Activated naive CD8-positive, alpha-beta T cell (primary cell): ENCODE data around the gene TCEA3.

Experiments used
- H3K27ac Mint-ChIP-seq: one replicate; pipeline ENCODE4 v1.8.0; 2021; ENCODE audit warnings: mixed read lengths
- H3K27me3 Mint-ChIP-seq: one replicate; pipeline ENCODE4 v1.8.0; 2021; ENCODE audit warnings: mixed read lengths
- H3K36me3 Mint-ChIP-seq: one replicate; pipeline ENCODE4 v1.8.0; 2021; ENCODE audit warnings: mixed read lengths
- H3K4me1 Mint-ChIP-seq: one replicate; pipeline ENCODE4 v1.8.0; 2021; ENCODE audit warnings: low read depth, mixed read lengths
- H3K4me3 Mint-ChIP-seq: one replicate; pipeline ENCODE4 v1.8.0; 2021; ENCODE audit warnings: mild to moderate bottlenecking, mixed read lengths
- H3K9me3 Mint-ChIP-seq: one replicate; pipeline ENCODE4 v1.8.0; 2021; ENCODE audit warnings: low read depth, mixed read lengths

Gene TCEA3

DNA sequence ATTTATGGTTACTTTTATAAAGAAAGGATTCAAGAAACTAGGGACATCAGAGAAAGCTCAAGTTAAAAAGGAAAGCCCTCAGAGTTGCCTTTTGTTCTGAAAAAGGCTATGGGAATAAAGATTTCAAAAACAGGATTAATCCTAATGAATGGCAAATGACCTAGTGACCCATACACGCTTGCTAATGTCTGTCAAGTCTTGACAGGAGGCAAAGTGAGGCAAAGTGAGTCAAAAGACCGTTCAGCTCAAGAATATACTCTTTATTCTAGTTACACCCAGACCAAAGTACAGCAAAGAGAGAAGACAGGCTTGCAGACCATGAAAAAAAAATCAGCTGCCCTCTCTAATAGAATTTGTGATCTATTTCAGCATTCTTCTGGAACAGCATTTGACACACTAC, 58.4 kb downstream of the TCEA3 start:
- Mint-ChIP-seq H3K27ac (no peak overlapping the region), H3K36me3 (peaks cover 32% of the 10 kb centered on the region), H3K4me3 (peak overlapping the region; percentile 90), H3K27me3 (no peaks in the 10 kb centered on the region), H3K9me3 (peaks cover 7% of the 10 kb centered on the region), H3K4me1 (peaks cover 33% of the 10 kb centered on the region)

DNA sequence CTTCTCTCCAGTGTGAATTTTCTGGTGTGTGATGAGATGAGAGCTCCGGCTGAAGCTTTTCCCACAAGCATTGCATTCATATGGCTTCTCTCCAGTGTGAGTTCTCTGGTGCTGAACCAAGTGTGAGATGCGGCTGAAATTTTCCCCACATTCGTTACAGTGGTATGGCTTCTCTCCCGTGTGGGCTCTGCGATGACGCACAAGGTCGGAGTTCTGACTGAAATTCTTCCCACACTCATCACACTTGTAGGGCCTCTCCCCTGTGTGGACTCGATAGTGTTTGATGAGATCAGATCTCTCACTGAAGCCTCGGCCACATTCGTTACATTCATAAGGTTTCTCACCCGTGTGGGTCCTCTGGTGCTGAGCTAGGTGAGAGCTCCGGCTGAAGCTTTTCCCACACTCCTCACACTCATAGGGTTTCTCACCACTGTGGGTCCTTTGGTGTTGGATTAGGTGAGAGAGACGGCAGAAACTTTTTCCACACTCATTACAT, 62.3 kb downstream of the TCEA3 start:
- Mint-ChIP-seq H3K27me3 (no peaks in the 10 kb centered on the region), H3K9me3 (peaks cover 24% of the 10 kb centered on the region), H3K4me1 (peaks cover 14% of the 10 kb centered on the region), H3K27ac (no peak overlapping the region), H3K36me3 (peaks cover 52% of the 10 kb centered on the region), H3K4me3 (no peak overlapping the region)

DNA sequence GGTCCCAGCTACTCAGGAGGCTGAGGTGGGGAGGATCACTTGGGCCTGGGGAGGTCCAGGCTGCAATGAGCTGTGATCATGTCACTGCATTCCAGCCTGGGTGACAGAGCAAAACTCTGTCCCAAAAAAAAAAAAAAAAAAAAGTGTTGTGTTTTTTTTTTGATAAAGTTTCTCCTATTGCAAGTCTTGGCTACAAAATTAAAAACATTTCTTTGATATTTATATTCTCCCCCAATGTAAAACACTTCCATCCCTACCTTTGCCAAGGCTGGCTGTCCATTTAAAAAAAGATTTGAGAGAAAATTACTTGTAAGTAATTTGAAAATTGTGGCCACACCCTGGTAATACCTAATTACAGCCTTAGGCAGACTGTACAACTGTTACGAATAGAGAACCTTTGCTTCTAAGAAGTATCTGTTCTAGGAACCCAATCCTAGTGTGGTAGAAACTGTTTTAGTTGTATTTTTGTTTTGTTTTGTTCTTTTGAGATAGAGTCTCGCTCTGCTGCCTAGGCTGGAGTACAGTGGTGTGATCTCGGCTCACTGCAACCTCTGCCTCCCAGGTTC, 66.2 kb downstream of the TCEA3 start:
- Mint-ChIP-seq H3K4me1 (peaks cover 5% of the 10 kb centered on the region), H3K27ac (no peak overlapping the region), H3K27me3 (no peaks in the 10 kb centered on the region), H3K36me3 (peaks cover 38% of the 10 kb centered on the region), H3K4me3 (no peak overlapping the region), H3K9me3 (peaks cover 24% of the 10 kb centered on the region)

DNA sequence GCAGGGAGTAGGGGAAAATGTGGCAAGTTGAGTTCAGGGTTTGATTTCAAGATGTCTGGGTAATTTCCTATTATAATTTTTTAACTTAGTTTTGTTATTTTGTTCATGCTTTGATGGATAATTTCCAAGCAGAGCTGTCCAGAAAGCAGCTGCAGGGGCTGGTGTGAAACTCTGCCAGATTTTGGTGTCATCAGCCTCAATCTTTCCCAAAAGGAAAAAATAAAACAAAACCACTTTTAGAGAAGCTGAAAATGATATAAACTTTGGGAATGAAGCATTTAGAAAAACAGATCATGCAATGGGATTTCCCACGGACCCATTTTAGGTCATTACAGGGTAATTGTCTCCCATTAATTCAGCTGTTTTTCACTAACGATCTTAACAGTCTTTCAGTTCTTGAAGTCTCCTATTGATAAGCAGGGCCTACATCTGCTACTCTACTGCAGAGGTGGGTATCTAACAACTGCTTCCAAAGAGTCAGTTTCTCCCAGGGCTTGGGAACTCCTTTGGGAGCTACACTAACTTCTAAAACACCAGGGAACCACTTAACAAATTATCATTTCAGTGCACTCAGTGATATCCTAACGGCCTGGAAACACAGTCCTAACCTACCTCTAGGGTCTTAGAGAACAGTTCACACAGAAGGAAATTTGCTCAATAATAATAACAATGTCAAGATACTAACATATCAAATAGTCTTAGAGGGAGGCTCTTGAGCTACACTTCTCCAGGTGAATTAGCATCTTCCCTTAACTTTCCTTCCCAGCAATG, 67.2 kb downstream of the TCEA3 start:
- H3K27me3 Mint-ChIP-seq = no peaks in the 10 kb centered on the region
- H3K9me3 Mint-ChIP-seq = peaks cover 18% of the 10 kb centered on the region
- peaks cover 5% of the 10 kb centered on the region for H3K4me1 Mint-ChIP-seq
- peaks cover 30% of the 10 kb centered on the region for H3K36me3 Mint-ChIP-seq
- H3K27ac Mint-ChIP-seq = no peak overlapping the region
- no peak overlapping the region for H3K4me3 Mint-ChIP-seq

DNA sequence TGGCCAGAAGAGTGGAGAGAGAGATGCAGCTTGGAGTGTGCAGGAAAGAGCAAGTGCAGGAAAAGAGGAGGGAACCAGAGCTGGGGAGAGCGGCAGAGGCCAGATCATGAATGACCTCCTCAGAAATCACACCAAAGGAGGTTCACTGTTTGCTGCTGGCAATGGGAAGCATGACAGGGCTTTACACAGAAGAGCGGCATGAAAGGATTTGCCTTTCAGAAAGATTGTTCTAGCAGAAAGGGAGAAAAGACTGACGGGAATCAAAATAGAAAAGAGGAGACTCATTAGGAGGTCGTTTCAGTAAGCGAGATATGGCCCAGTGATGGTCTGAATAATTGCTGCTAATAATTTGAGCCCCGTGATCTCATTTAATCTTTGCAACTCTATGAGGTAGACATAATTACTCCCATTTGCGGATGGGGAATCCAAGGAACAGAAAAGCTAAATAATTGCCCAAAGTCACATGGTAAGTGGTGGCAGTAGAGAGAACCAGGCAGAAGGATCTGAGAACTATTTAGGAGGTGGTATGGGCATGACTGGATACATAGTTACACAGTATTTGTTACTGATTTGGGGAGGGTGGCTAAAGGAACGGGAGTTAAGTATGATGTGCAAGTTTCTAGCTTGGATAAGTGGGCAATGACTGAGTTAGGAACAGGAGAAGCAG, 67.9 kb downstream of the TCEA3 start:
- Mint-ChIP-seq H3K9me3 (peaks cover 17% of the 10 kb centered on the region), H3K4me3 (no peak overlapping the region), H3K27me3 (no peaks in the 10 kb centered on the region), H3K36me3 (peaks cover 25% of the 10 kb centered on the region), H3K27ac (no peak overlapping the region), H3K4me1 (peaks cover 5% of the 10 kb centered on the region)

DNA sequence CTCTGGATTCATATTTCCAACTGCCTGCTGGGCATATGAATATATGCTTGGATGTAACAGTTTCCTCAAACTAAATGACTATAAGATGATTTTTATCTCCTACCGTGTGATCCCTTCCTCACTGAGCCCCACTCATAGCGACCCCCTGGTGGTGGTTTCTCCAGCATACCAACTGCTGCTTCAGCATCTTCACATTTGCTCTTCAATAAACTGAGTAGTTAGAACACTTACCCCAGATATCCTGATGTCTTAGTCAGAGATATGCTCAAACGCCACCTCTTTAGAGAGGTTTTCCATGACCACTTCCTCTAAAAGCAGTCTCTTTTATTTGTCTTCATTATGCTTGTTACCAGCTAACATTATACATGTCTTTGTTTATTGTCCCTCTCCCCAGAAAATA, 70.3 kb downstream of the TCEA3 start:
- H3K27me3 Mint-ChIP-seq = no peaks in the 10 kb centered on the region
- H3K27ac Mint-ChIP-seq = peak overlapping the region; percentile 7
- H3K4me3 Mint-ChIP-seq = no peak overlapping the region
- H3K36me3 Mint-ChIP-seq = peaks cover 2% of the 10 kb centered on the region
- H3K4me1 Mint-ChIP-seq = peaks cover 5% of the 10 kb centered on the region
- peaks cover 3% of the 10 kb centered on the region for H3K9me3 Mint-ChIP-seq

DNA sequence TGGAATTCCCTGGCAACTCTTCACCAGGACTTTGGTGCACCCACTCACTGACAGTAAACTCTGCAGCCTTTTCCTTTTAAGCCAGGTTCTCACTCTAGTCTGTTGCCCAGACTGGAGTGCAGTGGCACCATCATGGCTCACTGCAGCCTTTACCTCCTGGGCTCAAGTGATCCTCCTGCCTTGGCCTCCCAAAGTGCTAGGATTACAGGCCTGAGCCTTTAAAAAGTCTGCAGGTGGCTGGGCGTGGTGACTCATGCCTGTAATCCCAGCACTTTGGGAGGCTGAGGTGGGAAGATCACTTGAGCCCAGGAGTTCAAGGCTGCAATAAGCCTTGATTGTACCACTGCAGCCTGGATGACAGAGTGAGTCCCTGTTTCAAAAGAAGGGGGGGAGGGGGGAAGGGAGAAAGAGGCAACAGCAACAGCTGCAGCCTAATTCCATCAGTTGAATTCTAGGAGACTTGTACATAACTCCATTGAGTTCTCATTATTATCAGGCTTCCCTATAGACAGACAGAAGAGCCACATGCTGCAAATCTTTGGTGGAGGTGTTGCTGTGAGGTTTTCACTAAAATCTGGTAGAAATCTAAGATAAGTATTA, 72.4 kb downstream of the TCEA3 start:
- Mint-ChIP-seq H3K4me1 (peaks cover 5% of the 10 kb centered on the region), H3K4me3 (no peak overlapping the region), H3K27ac (no peak overlapping the region), H3K27me3 (no peaks in the 10 kb centered on the region), H3K36me3 (no peaks in the 10 kb centered on the region), H3K9me3 (no peaks in the 10 kb centered on the region)

DNA sequence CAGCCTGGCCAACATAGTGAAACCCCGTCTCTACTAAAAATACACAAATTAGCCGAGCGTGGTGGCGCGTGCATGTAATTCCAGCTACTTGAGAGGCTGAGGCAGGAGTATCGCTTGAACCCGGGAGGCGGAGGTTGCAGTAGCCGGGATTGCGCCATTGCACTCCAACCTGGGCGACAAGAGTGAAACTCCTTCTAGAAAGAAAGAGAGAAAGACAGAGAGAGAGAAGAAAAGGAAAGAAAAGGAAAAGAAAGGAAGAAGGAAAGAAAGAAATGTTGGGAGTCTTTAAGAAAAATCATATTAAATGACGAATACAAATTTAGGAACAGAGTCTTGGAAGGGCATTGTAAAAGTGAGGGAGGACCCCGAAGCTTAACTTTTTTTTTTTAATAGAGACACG, 78.6 kb downstream of the TCEA3 start:
- no peaks in the 10 kb centered on the region for H3K9me3 Mint-ChIP-seq
- H3K4me3 Mint-ChIP-seq = peak overlapping the region; percentile 27
- no peaks in the 10 kb centered on the region for H3K27me3 Mint-ChIP-seq
- peak overlapping the region; percentile 70 for H3K27ac Mint-ChIP-seq
- peaks cover 7% of the 10 kb centered on the region for H3K36me3 Mint-ChIP-seq
- peaks cover 27% of the 10 kb centered on the region for H3K4me1 Mint-ChIP-seq

DNA sequence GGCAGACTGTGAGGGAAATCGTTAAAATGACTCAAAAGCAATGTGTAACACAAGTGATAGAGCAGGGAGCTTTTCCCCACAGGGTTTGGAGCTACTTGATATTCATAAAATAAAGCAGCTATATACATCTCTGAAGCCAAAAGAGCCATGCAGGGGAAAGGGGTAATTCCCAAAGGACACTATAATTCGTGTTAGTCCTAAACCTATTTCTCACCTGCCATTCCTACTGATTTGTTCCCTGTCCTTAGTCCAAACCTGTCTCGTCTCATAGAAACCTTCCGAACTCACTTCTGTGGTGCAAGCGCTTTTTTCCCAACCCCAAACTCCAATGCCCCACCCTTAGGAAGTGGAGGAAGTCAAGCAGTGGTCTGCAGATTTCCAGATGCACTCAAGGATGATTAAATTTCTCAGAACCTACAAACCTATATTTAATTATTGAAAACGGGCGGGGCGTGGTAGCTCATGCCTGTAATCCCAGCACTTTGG, 79.5 kb downstream of the TCEA3 start:
- H3K27ac Mint-ChIP-seq = peak overlapping the region; percentile 97
- H3K36me3 Mint-ChIP-seq = peaks cover 7% of the 10 kb centered on the region
- peak overlapping the region; percentile 92 for H3K4me3 Mint-ChIP-seq
- H3K27me3 Mint-ChIP-seq = no peaks in the 10 kb centered on the region
- H3K9me3 Mint-ChIP-seq = no peaks in the 10 kb centered on the region
- H3K4me1 Mint-ChIP-seq = peaks cover 36% of the 10 kb centered on the region

DNA sequence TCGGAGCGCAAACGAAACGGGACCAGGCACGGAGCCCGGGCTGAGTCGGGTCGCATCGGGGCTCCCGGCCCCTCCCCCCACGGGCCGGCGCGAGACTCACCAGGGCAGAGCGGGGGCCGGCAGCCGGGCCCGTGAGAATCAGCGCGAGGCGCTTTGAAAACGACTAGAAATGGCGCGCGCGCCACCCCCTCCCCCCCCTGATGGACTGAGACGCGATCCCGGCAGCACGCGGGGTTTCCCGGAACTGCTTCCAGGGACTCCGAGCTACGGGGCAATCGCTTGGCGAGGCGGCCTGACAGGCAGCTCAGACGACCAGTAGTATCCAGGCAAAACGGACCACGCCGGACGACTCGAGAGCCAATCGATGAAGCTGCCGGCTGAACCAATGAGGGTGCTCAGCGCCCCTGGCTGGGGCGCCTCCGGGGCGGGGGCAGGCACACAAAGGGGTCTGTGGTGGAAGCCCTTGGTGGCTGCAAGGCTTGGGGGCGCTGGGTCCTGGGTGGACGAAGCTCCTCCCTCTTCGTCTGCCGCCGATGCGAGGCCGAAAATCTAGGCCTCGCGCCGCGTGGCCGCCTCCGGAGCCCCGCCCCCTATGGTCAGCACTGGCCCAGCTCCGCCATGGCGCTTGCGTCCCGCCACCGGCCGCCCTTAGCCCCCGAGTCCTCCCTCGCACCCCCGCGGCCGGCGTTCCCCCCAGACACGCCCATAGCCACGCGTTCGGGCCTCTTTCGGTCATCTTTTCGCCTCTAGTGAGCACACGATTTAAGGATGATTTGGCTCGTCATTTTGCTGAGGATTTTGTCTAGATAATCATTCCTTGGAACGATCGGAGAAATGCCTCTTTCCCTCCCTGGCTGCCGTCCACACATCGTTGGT, 80.2 kb downstream of the TCEA3 start, which contains the start of gene HNRNPR:
TSS of gene HNRNPR (minus strand) at position 174 of the 876 bp plus-strand sequence. CDS start 3,276 bp downstream, outside the sequence.
- Mint-ChIP-seq H3K9me3 (no peaks in the 10 kb centered on the region), H3K27me3 (no peaks in the 10 kb centered on the region), H3K36me3 (peaks cover 7% of the 10 kb centered on the region), H3K27ac (peak within 1 kb of the TSS; percentile 97), H3K4me1 (peaks cover 42% of the 10 kb centered on the region), H3K4me3 (peak within 1 kb of the TSS; percentile 93)

DNA sequence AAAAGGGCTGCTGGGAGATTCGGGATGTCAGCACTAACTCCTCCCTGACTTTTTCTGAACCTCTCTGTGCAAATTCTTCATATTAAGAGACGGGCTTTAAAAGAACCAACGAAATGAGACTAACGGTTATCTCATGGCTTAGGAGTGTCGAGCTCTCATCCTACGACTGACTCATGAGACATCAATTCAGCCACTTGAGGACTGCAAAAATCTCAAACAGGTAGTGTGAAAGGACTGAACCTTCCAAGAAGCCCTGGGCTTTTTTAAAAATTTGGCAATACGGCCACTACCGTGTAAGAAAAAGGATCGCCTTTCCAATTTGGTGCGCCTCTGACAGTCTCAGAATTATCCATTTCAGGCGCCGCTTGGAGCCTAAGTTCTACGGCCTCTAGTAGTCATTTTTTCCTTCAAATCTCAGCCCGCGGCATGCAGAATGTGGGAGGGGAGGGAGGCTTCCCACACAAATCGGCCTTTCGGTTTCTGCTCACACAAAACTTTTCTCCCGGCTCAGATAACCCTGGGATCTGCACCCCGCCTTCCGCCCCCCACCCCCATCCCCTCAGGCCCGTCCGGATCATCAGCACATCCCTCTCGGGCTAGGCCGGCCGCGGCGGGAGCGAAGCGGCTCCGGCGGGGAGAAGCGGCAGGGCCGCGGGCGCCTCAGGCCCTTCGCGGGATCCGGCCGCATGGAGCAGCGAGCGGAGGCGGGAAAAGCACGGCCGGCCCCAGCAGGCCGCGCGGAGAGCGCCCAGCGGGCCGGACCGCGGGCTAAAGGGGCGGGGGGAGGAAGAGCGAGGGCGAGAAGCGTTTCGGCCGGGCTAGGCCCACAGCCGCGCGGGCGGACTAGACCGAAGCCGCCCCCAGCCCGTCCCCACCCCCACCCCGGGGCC, 81.1 kb downstream of the TCEA3 start:
- Mint-ChIP-seq H3K36me3 (peaks cover 10% of the 10 kb centered on the region), H3K4me1 (peaks cover 50% of the 10 kb centered on the region), H3K4me3 (peak overlapping the region; percentile 93), H3K27ac (peak overlapping the region; percentile 96), H3K27me3 (no peaks in the 10 kb centered on the region), H3K9me3 (no peaks in the 10 kb centered on the region)

DNA sequence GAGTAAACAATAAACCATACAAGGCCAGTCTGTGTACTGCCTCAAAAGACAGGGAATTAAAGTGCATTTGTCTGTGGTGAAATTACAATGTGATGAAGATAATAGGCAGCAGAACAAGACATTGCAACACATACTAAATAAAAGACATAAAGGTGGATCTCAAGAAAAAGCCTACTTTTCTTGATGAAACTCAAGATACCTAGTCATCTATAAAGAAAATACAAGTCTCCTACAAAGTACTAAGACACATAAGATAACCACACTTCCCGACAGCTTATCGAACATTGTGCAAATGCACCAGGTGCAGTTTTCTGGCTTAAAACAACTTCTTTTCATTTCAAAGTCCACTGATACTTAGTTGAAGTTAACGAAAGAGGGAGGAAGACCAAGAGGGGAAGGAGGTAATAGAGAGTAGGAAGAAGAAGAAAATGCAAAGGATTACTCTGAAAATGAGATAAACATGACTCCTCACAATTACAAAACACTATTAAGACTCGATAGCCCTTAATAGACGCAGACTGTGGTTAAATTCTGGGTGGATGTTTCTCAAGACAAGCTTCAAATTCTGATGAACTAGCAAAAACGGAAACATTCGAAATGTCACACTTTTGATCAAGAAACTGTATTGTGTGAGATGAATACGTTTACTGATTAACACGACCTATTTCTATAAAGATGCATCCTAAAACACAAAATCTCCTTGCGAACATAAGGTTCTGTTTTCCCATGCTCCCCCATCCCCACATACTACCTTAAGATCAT, 82.4 kb downstream of the TCEA3 start:
- peak overlapping the region; percentile 93 for H3K4me3 Mint-ChIP-seq
- peak overlapping the region; percentile 96 for H3K27ac Mint-ChIP-seq
- peaks cover 61% of the 10 kb centered on the region for H3K4me1 Mint-ChIP-seq
- H3K9me3 Mint-ChIP-seq = no peaks in the 10 kb centered on the region
- no peaks in the 10 kb centered on the region for H3K27me3 Mint-ChIP-seq
- H3K36me3 Mint-ChIP-seq = peaks cover 15% of the 10 kb centered on the region

DNA sequence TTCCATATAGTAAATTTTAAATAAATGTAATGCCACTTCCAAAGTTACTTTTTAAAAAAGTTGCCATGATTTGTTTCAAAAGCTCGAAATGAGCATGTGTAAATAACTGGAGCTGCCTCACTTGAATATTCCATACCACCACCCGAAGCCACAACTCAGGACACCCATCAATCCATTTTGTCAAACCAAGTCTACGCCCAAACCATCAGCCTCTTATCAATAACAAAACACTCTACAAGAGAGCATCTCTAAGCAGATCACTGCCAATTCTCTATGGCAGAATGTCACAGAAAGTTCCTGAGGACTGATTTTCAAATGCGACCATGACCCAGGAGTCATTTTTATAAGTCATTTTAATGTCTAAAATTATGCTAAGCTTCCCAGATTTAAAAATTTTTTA, 84.9 kb downstream of the TCEA3 start:
- Mint-ChIP-seq H3K4me3 (peak overlapping the region; percentile 93), H3K9me3 (no peaks in the 10 kb centered on the region), H3K27ac (peak overlapping the region; percentile 78), H3K27me3 (no peaks in the 10 kb centered on the region), H3K36me3 (peaks cover 15% of the 10 kb centered on the region), H3K4me1 (peaks cover 60% of the 10 kb centered on the region)
